Measurements from ENCODE around the gene TAS1R1.

Gene TAS1R1

GRCh38 chr1:6587261-6588005 lies 32.3 kb downstream of the TAS1R1 start:
- H3K27ac ChIP-seq, result no peak overlapping the region

GRCh38 chr1:6588128-6588892 lies 33.2 kb downstream of the TAS1R1 start:
- no peak overlapping the region for H3K27ac ChIP-seq
- TF ChIP-seq CTCF (conservative IDR thresholded peaks at IDR 0.05), result no peak

More at GRCh38 chr1:6587261-6588005, 32.3 kb downstream of the TAS1R1 start:
- no peak for TF ChIP-seq CTCF (conservative IDR thresholded peaks at IDR 0.05)

- no peak overlapping the region for H3K27ac ChIP-seq
- no peak for TF ChIP-seq CTCF (conservative IDR thresholded peaks at IDR 0.05)
These were observed 33.9 kb downstream of the TAS1R1 start for GRCh38 chr1:6588893-6589520.

GRCh38 chr1:6590046-6590445 lies 34.9 kb downstream of the TAS1R1 start:
- TF ChIP-seq CTCF (conservative IDR thresholded peaks at IDR 0.05), result no peak
- no peak overlapping the region for H3K27ac ChIP-seq

GRCh38 chr1:6591222-6591621 lies 36.1 kb downstream of the TAS1R1 start:
- TF ChIP-seq CTCF (conservative IDR thresholded peaks at IDR 0.05), result no peak

GRCh38 chr1:6591644-6592043 lies 36.5 kb downstream of the TAS1R1 start:
- H3K27ac ChIP-seq, result no peak overlapping the region

More at GRCh38 chr1:6591222-6591621, 36.1 kb downstream of the TAS1R1 start:
- H3K27ac ChIP-seq, result no peak overlapping the region

More at GRCh38 chr1:6591644-6592043, 36.5 kb downstream of the TAS1R1 start:
- TF ChIP-seq CTCF (conservative IDR thresholded peaks at IDR 0.05), result no peak

Measured in VCaP (cell line).